HG03558 (cell line): ENCODE data around the gene ALDH3A2.
"Not testable (repeated sequence)": the region's sequence is repeated elsewhere in the genome, so short reads cannot be mapped to it uniquely, and the experiment has no call there.

Experiments
- ATAC-seq: cut with Tn5 transposase; IDR thresholded peaks from one replicate; pipeline ENCODE4 v1.9.1; 2021; ENCODE audit warnings: moderate number of reproducible peaks; ENCODE audit not compliant: unreplicated experiment; ENCODE audit errors: extremely low read depth

The ALDH3A2 gene

GRCh38 chr17:19647697-19648474 lies 665 bp upstream of the ALDH3A2 start:
- ATAC-seq = no peak

GRCh38 chr17:19649274-19649541 lies 657 bp downstream of the ALDH3A2 start:
- ATAC-seq = no peak

- no peak for ATAC-seq
Observed at GRCh38 chr17:19650826-19651225, 2.3 kb downstream of the ALDH3A2 start.

- ATAC-seq = no peak
Observed at GRCh38 chr17:19651451-19652238, 3.1 kb downstream of the ALDH3A2 start.

GRCh38 chr17:19652595-19652994 lies 4.0 kb downstream of the ALDH3A2 start:
- ATAC-seq = no peak

- no peak for ATAC-seq
Observed at GRCh38 chr17:19654342-19654886, 5.9 kb downstream of the ALDH3A2 start.

GRCh38 chr17:19654896-19655295 lies 6.3 kb downstream of the ALDH3A2 start:
- no peak for ATAC-seq

- no peak for ATAC-seq
Observed at GRCh38 chr17:19656336-19656735, 7.8 kb downstream of the ALDH3A2 start.

- no peak for ATAC-seq
Observed at GRCh38 chr17:19656851-19657581, 8.5 kb downstream of the ALDH3A2 start.

GRCh38 chr17:19659366-19660177 lies 11.0 kb downstream of the ALDH3A2 start:
- no peak for ATAC-seq

- no peak for ATAC-seq
Observed at GRCh38 chr17:19660219-19660870, 11.8 kb downstream of the ALDH3A2 start.

- ATAC-seq = no peak
Observed at GRCh38 chr17:19661121-19661520, 12.6 kb downstream of the ALDH3A2 start.

GRCh38 chr17:19663097-19663496 lies 14.5 kb downstream of the ALDH3A2 start:
- no peak for ATAC-seq

GRCh38 chr17:19664136-19664820 lies 15.7 kb downstream of the ALDH3A2 start:
- ATAC-seq = no peak

- no peak for ATAC-seq
Observed at GRCh38 chr17:19664821-19665181, 16.2 kb downstream of the ALDH3A2 start.

- not testable (repeated sequence) for ATAC-seq
Observed at GRCh38 chr17:19669680-19670079, 21.1 kb downstream of the ALDH3A2 start.

GRCh38 chr17:19670908-19671307 lies 22.4 kb downstream of the ALDH3A2 start:
- no peak for ATAC-seq

- ATAC-seq = no peak
Observed at GRCh38 chr17:19671433-19671832, 22.9 kb downstream of the ALDH3A2 start.
